Mesenchymal stem cell (in vitro differentiated cells and primary cell): ENCODE data around the gene LAMA4.

ENCODE experiments used
- DNase-seq: peaks from one replicate; pipeline ENCODE4 v3.0.0-alpha.2; 2013
- H2AFZ ChIP-seq: one replicate; pipeline ENCODE4 v1.6.1; 2013; ENCODE audit warnings: low read depth, mild to moderate bottlenecking, control low read depth, inconsistent platforms, low read length, moderate library complexity
- H2AK5ac ChIP-seq: 2 replicates; pipeline ENCODE4 v1.6.1; 2013; ENCODE audit warnings: low read length, moderate library complexity, mild to moderate bottlenecking, inconsistent platforms; ENCODE audit not compliant: severe bottlenecking
- H2BK120ac ChIP-seq: one replicate; pipeline ENCODE4 v1.6.1; 2013; ENCODE audit warnings: low read depth, mild to moderate bottlenecking, inconsistent platforms, low read length, moderate library complexity
- H2BK12ac ChIP-seq, 2 experiments: one replicate each; pipeline ENCODE4 v1.6.1; 2013; ENCODE audit warnings: inconsistent platforms in 2 of 2, low read length in 2 of 2, mild to moderate bottlenecking in 2 of 2, moderate library complexity in 2 of 2, control low read depth in 1 of 2
- H2BK15ac ChIP-seq: one replicate; pipeline ENCODE4 v1.6.1; 2013; ENCODE audit warnings: mild to moderate bottlenecking, low read depth, inconsistent platforms; ENCODE audit not compliant: poor library complexity, severe bottlenecking
- H2BK5ac ChIP-seq: 2 replicates; pipeline ENCODE4 v1.6.1; 2013; ENCODE audit warnings: low read depth, mild to moderate bottlenecking, low read length, control low read depth, inconsistent platforms; ENCODE audit not compliant: poor library complexity, severe bottlenecking
- H3K14ac ChIP-seq, 2 experiments: one replicate each; pipeline ENCODE4 v1.6.1; 2013; ENCODE audit warnings: inconsistent platforms in 2 of 2, low read length in 2 of 2, control low read depth in 1 of 2, mild to moderate bottlenecking in 1 of 2, moderate library complexity in 1 of 2
- H3K18ac ChIP-seq, 2 experiments: one replicate each; pipeline ENCODE4 v1.6.1; 2013; ENCODE audit warnings: inconsistent platforms in 2 of 2, low read length in 2 of 2, control low read depth in 1 of 2, low read depth in 1 of 2, mild to moderate bottlenecking in 1 of 2
- H3K23ac ChIP-seq, 2 experiments: one replicate each; pipeline ENCODE4 v1.6.1; 2013; ENCODE audit warnings: inconsistent platforms in 2 of 2, low read length in 2 of 2, mild to moderate bottlenecking in 2 of 2, moderate library complexity in 2 of 2, control low read depth in 1 of 2
- H3K27ac ChIP-seq: 2 replicates; pipeline ENCODE4 v1.5.1; 2013; ENCODE audit warnings: mild to moderate bottlenecking, moderate library complexity, low read length, control low read depth, inconsistent platforms; ENCODE audit not compliant: poor library complexity, severe bottlenecking
- H3K27me3 ChIP-seq, 2 experiments: 2 replicates each; pipeline versions ENCODE4 v1.6.1 to v1.7.0; 2013; ENCODE audit warnings: low read length in 2 of 2, mild to moderate bottlenecking in 2 of 2, moderate library complexity in 2 of 2, control low read depth in 1 of 2, inconsistent platforms in 1 of 2; ENCODE audit not compliant: control insufficient read depth in 1 of 2, insufficient read depth in 1 of 2
- H3K36me3 ChIP-seq, 2 experiments: 2 replicates each; pipeline versions ENCODE4 v1.6.1 to v1.7.0; 2013; ENCODE audit warnings: low read length in 2 of 2, control low read depth in 1 of 2, inconsistent platforms in 1 of 2, low read depth in 1 of 2, mild to moderate bottlenecking in 1 of 2; ENCODE audit not compliant: insufficient read depth in 2 of 2, control insufficient read depth in 1 of 2
- H3K4ac ChIP-seq, 2 experiments: one replicate each; pipeline ENCODE4 v1.6.1; 2013; ENCODE audit warnings: inconsistent platforms in 2 of 2, low read length in 2 of 2, mild to moderate bottlenecking in 2 of 2, moderate library complexity in 2 of 2, control low read depth in 1 of 2, low read depth in 1 of 2
- H3K4me1 ChIP-seq: 2 replicates; pipeline ENCODE4 v1.6.1; 2013; ENCODE audit warnings: low read depth, low read length, control low read depth; ENCODE audit not compliant: control insufficient read depth, insufficient read depth
- H3K4me2 ChIP-seq: 2 replicates; pipeline ENCODE4 v1.6.1; 2013; ENCODE audit warnings: low read length, mild to moderate bottlenecking, inconsistent platforms; ENCODE audit not compliant: poor library complexity, severe bottlenecking
- H3K4me3 ChIP-seq, 2 experiments: 2 replicates each; pipeline versions ENCODE4 v1.5.1 to v1.7.0; 2013; ENCODE audit warnings: low read length in 2 of 2, mild to moderate bottlenecking in 2 of 2, control low read depth in 1 of 2, low read depth in 1 of 2; ENCODE audit not compliant: insufficient read depth in 1 of 2
- H3K79me1 ChIP-seq: replicated peaks from 2 replicates; pipeline ENCODE4 v1.6.1; 2013; ENCODE audit warnings: mild to moderate bottlenecking, control low read depth, low read length, inconsistent platforms; ENCODE audit not compliant: poor library complexity, severe bottlenecking
- H3K9ac ChIP-seq: 2 replicates; pipeline ENCODE4 v1.7.0; 2013; ENCODE audit warnings: mild to moderate bottlenecking, low read length, moderate library complexity
- H3K9me3 ChIP-seq: 2 replicates; pipeline ENCODE4 v1.7.0; 2013; ENCODE audit warnings: mild to moderate bottlenecking, low read length; ENCODE audit not compliant: control insufficient read depth
- H4K8ac ChIP-seq: one replicate; pipeline ENCODE4 v1.6.1; 2013; ENCODE audit warnings: inconsistent platforms, mild to moderate bottlenecking, low read length, moderate library complexity
- H4K91ac ChIP-seq: one replicate; pipeline ENCODE4 v1.6.1; 2013; ENCODE audit warnings: mild to moderate bottlenecking, low read length, inconsistent platforms
- WGBS: methylation state at CpG from one replicate; pipeline ENCODE4 v1.1.7; 2013; ENCODE audit warnings: mixed read lengths; 5-methylcytosine and 5-hydroxymethylcytosine counted together

Gene LAMA4

GRCh38 chr6:112291161-112291762 lies 36.9 kb upstream of the LAMA4 start:
- Histone ChIP-seq H3K9ac (no peak overlapping the region), H3K27ac (no peak overlapping the region), H3K4me1 (peaks cover 2% of the 10 kb centered on the region), H3K4ac (no peak overlapping the region), H2BK15ac (no peak overlapping the region), H3K9me3 (no peaks in the 10 kb centered on the region), H3K4me2 (no peak overlapping the region), H3K18ac (no peak overlapping the region), H2BK5ac (no peak overlapping the region), H3K4me3 (no peak overlapping the region), H2AFZ (no peak overlapping the region), H4K8ac (no peak overlapping the region), H3K79me1 (no peaks in the 10 kb centered on the region), H2BK12ac (no peak overlapping the region), H3K36me3 (no peaks in the 10 kb centered on the region), H3K27me3 (no peaks in the 10 kb centered on the region), H2AK5ac (no peak overlapping the region), H4K91ac (no peak overlapping the region), H2BK120ac (no peak overlapping the region), H3K23ac (no peak overlapping the region), H3K14ac (no peak overlapping the region)
- WGBS, result 90% methylated on average over 1 of the region's 1 CpG
- no peak for DNase-seq

- H4K8ac ChIP-seq, result no peak overlapping the region
- peak overlapping the region in 1 of 2 experiments; percentile 27 for H3K4me3 ChIP-seq
- no peak overlapping the region for H2BK120ac ChIP-seq
- H3K9me3 ChIP-seq, result no peaks in the 10 kb centered on the region
- 45% methylated on average over 4 of the region's 4 CpGs for WGBS
- no peak overlapping the region for H3K4ac ChIP-seq
- H2BK5ac ChIP-seq, result no peak overlapping the region
- no peak overlapping the region for H3K14ac ChIP-seq
- no peaks in the 10 kb centered on the region for H3K79me1 ChIP-seq
- H4K91ac ChIP-seq, result no peak overlapping the region
- no peak overlapping the region for H3K4me2 ChIP-seq
- H3K36me3 ChIP-seq, result no peaks in the 10 kb centered on the region
- no peak overlapping the region for H2AFZ ChIP-seq
- peak overlapping the region; percentile 81 to 93 for H2BK12ac ChIP-seq
- peak overlapping the region; percentile 18 for H3K27ac ChIP-seq
- no peak overlapping the region for H2AK5ac ChIP-seq
- H2BK15ac ChIP-seq, result no peak overlapping the region
- peaks cover 2% of the 10 kb centered on the region for H3K4me1 ChIP-seq
- DNase-seq, result peak; percentile 80
- peak overlapping the region in 1 of 2 experiments; percentile 75 for H3K18ac ChIP-seq
- no peaks in the 10 kb centered on the region for H3K27me3 ChIP-seq
- H3K23ac ChIP-seq, result no peak overlapping the region
- H3K9ac ChIP-seq, result peak overlapping the region; percentile 58
These were observed 34.7 kb upstream of the LAMA4 start for GRCh38 chr6:112289038-112289566.

- no peak overlapping the region for H4K8ac ChIP-seq
- H3K4me2 ChIP-seq, result no peak overlapping the region
- peak overlapping the region in 1 of 2 experiments; percentile 3 for H3K18ac ChIP-seq
- H4K91ac ChIP-seq, result no peak overlapping the region
- H2BK120ac ChIP-seq, result no peak overlapping the region
- no peak overlapping the region for H3K4ac ChIP-seq
- peak; percentile 48 for DNase-seq
- H2BK12ac ChIP-seq, result no peak overlapping the region
- H2BK5ac ChIP-seq, result no peak overlapping the region
- peaks cover 2% of the 10 kb centered on the region for H3K4me1 ChIP-seq
- no peak overlapping the region for H2AK5ac ChIP-seq
- no peaks in the 10 kb centered on the region for H3K79me1 ChIP-seq
- H2BK15ac ChIP-seq, result no peak overlapping the region
- H3K36me3 ChIP-seq, result no peaks in the 10 kb centered on the region
- no peaks in the 10 kb centered on the region for H3K9me3 ChIP-seq
- peak overlapping the region in 1 of 2 experiments; percentile 11 for H3K4me3 ChIP-seq
- no peak overlapping the region for H3K23ac ChIP-seq
- H3K27ac ChIP-seq, result no peak overlapping the region
- H2AFZ ChIP-seq, result no peak overlapping the region
- H3K9ac ChIP-seq, result peak overlapping the region; percentile 58
- H3K27me3 ChIP-seq, result no peaks in the 10 kb centered on the region
- no peak overlapping the region for H3K14ac ChIP-seq
These were observed 34.1 kb upstream of the LAMA4 start for GRCh38 chr6:112288475-112288874.

- H3K14ac ChIP-seq, result no peak overlapping the region
- H2BK15ac ChIP-seq, result no peak overlapping the region
- peaks cover 2% of the 10 kb centered on the region for H3K4me1 ChIP-seq
- no peak overlapping the region for H2AFZ ChIP-seq
- DNase-seq, result peak; percentile 17
- H3K18ac ChIP-seq, result no peak overlapping the region
- no peak overlapping the region for H3K4me3 ChIP-seq
- H4K91ac ChIP-seq, result no peak overlapping the region
- H4K8ac ChIP-seq, result no peak overlapping the region
- H2BK120ac ChIP-seq, result no peak overlapping the region
- no peak overlapping the region for H2AK5ac ChIP-seq
- no peaks in the 10 kb centered on the region for H3K36me3 ChIP-seq
- WGBS, result no CpG with 5 or more reads among the region's 4 CpGs
- H2BK5ac ChIP-seq, result no peak overlapping the region
- no peak overlapping the region for H3K4ac ChIP-seq
- H3K4me2 ChIP-seq, result no peak overlapping the region
- H3K9ac ChIP-seq, result peak overlapping the region; percentile 58
- H3K27ac ChIP-seq, result no peak overlapping the region
- no peak overlapping the region for H2BK12ac ChIP-seq
- H3K9me3 ChIP-seq, result no peaks in the 10 kb centered on the region
- no peak overlapping the region for H3K23ac ChIP-seq
- no peaks in the 10 kb centered on the region for H3K79me1 ChIP-seq
- H3K27me3 ChIP-seq, result no peaks in the 10 kb centered on the region
These were observed 33.3 kb upstream of the LAMA4 start for GRCh38 chr6:112287577-112288225.
